Left colon (tissue), 2 donors: ENCODE data around the gene NME2. TPM values are rescaled to one million over a fixed set of nuclear protein-coding genes. Genes with fewer than 3 reads are reported as not detected.

Experiments used
- ATAC-seq: fragments of 200-7000 bp; cut with Tn5 transposase; one replicate; pipeline ENCODE4 v1.9.1; 2020; ENCODE audit warnings: mild to moderate bottlenecking, moderate library complexity
- DNase-seq, 2 donors: peaks; one replicate each; pipeline ENCODE4 v3.0.0-alpha.2; 2020
- intact Hi-C, 2 donors: fragments of 100-400 bp; cut with DNase I in 1 of 2; cut with micrococcal nuclease in 1 of 2; formaldehyde crosslinking; loops; one replicate each; pipeline versions ENCODE4 v1.11.2 to v1.14.0; 2022; cut with DNase I, micrococcal nuclease
- total RNA-seq, 2 donors: library from RNA; stranded (reverse); fragmentation: NEBNext Ultra II Directional; extraction: Animal tissue kit (Norgen Biotek cat#: 25700); gene quantifications; one replicate each; pipeline ENCODE4 v1.2.1, GENCODE V29; 2021
- donor health status: DM: no; HTN: no; CAD: no.
- donor health status: DM: yes; HTN: yes; CAD: no.

The NME2 gene
- total RNA-seq, 2 donors from 2014 or later: 345 to 403 TPM

DNA sequence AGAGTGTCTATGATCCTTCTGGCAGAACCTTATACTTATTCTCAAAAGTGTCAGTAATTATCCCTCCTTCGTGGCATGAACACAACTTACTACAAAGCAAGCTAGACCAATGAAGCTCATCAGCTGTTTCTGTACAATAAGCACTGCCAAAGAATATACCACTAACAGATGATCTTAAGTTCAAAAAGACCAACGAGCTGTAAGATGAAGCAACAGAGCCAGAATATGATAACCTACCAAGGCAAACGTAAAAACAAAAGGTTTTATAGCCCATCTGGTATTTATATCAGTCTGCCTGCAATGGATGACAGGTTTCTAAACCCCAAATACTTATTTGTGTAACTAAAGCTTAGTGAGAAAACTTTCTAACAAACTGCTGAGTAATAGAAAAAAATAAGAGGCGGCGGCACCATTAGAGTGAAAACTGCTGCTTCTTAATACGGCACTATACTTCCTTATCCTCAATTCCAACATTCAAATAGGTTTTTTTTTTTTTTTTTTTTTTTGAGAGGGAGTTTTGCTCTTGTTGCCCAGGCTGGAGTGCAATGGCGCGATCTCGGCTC lies 22.1 kb downstream of the NME2 start:
- intact Hi-C loops: no loop called here
- DNase-seq: no peak
- ATAC-seq: no peak

DNA sequence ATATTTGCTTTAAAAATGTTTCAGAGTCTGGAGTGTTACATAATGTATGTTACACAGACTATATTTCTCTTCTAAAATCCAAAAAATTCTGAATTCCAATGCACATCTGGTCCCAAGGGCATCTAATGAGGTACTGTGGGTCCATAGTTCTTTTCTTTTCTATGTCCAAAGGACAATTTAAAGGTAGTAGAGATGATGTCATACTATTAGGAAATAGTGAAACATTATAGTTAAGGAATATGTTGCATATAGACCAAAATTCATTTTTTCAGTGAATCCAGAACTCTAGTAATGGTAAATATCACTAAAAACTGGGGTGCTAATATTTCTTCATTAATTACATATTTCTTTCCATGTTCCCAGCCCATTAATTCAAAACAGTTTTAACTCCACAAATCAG lies 23.0 kb downstream of the NME2 start:
- ATAC-seq: no peak
- intact Hi-C loops: no loop called here
- no peak for DNase-seq

DNA sequence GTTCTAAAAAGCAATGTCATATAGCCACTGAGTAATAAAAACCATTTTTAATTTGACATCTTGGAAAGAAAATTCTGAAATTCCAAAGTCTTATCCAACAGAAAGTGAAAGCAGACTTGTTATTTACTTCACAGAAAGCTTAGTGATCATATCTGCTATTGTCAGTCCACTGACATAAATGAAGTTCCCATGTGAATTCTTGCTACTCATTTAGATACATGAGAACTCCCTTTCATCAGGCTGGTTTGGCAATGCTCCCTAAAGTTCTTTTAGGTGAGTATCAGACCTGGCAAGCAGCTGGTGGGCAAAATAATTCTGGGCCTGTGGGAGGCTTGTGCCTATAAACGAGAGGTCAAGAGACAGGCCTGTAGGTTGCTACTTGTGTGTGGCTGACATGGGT lies 23.4 kb downstream of the NME2 start:
- ATAC-seq (no peak), DNase-seq (no peak)
- intact Hi-C loops: no loop called here

GRCh38 chr17:51191895-51192294 lies 25.7 kb downstream of the NME2 start:
- ATAC-seq (no peak), DNase-seq (no peak)
- intact Hi-C loops: no loop called here

- DNase-seq: no peak
- intact Hi-C loops: no loop called here
- no peak for ATAC-seq
Measured at GRCh38 chr17:51197754-51198153, 31.5 kb downstream of the NME2 start.

DNA sequence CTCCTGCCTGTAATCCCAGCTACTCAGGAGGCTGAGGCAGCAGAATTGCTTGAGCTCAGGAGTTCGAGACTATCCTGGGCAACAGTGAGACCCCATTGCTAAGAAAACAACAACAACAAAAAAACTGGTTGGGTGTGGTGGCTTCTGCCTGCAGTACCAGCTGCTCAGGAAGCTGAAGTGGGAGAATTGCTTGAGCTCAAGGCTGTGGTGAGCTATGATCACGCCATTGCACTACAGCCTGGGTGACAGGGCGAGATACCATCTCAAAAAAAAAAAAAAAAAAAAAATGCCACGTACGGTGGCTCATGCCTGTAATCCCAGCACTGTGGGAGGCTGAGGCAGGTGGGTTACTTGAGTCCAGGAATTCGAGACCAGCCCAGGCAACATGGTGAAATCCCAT lies 34.1 kb downstream of the NME2 start:
- DNase-seq (no peak), ATAC-seq (no peak)
- intact Hi-C loops: no loop called here

- intact Hi-C loops: no loop called here
- ATAC-seq (no peak), DNase-seq (no peak)
Measured at GRCh38 chr17:51200846-51201245, 34.6 kb downstream of the NME2 start.

DNA sequence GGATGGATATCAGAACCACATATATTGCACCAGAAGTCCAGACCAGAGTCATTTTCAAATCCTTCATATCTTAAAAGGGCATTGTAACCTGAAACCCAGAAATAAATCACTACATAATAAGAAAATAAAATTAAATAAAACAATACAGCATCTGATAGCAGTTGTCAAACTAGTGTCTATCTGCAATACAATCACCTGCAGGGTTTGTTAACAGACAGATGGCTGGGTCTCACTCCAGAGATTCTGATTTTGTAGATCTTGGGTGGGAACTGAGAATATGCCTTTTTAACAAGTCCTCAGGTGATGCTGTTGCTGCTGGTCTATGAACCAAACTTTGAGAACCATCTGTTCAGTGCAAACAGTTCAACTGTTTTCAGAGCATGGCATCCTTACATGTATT lies 37.6 kb downstream of the NME2 start:
- ATAC-seq (no peak), DNase-seq (no peak)
- intact Hi-C loops: no loop called here

DNA sequence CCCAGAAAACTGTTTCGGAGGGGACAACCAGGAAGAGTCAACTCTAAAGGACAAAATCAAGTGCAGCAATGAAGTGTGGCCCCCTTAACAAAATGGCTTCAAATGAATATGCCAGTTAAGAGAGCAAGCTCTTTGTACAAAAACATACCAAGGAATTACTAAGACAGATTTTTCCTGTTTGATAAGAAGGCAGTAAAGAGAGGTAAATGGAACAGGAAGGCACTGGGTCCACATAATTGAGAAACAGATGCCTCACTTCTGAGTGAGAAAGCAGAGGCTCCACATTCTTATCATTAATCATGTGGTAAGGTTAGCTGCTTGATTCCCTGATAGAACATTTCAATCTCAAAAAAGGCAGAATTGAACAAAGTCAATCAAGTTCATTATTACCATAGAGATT lies 48.7 kb downstream of the NME2 start:
- ATAC-seq (no peak), DNase-seq (no peak)
- intact Hi-C loops: no loop called here

DNA sequence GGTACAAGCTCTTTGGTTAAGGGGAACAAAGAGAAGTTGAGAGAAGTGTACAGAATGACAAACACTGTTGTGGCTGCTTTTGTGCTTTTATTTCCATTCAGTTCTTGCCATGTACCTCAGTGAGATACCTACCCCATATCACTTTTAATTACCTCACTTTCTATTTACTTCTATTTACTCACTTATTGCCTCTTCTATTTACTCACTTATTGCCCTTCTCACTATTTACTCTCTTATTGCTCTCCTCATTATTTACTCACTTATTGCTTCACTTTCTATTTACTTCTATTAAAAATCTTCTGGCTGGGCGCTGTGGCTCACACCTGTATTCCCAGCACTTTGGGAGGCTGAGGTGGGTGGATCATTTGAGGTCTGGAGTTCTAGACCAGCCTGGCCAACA lies 51.7 kb downstream of the NME2 start:
- intact Hi-C loops: no loop called here
- no peak for ATAC-seq
- no peak for DNase-seq

GRCh38 chr17:51221322-51221721 lies 55.1 kb downstream of the NME2 start:
- intact Hi-C loops: no loop called here
- ATAC-seq: no peak
- DNase-seq: no peak

Other genes with a start within 250 kb of the NME2 start
- gene SPAG9, start 45.5 kb upstream of the NME2 start, total RNA-seq: 10 to 100 TPM; 61.9 to 84.6 TPM
- gene NME1, start 12.9 kb upstream of the NME2 start, total RNA-seq: 10 to 100 TPM; 25.9 to 43.9 TPM
- 10 to 100 TPM; 13.1 to 14.8 TPM for gene MBTD1, start 93.6 kb downstream of the NME2 start, total RNA-seq
- 10 to 100 TPM; 15.8 to 19.8 TPM for gene UTP18, start 94.1 kb downstream of the NME2 start, total RNA-seq